Renal pelvis (tissue), 4 donors: ENCODE data around the gene KCTD16. TPM values are rescaled to one million over a fixed set of nuclear protein-coding genes. Genes with fewer than 3 reads are reported as not detected.

Experiments
- DNase-seq: peaks from one replicate; pipeline ENCODE4 v3.0.0-alpha.2; 2013
- polyA plus RNA-seq, 3 donors: library from polyadenylated mRNA; unstranded; fragments of 120-200 nt; gene quantifications; one replicate each; pipeline ENCODE4 v1.2.1, GENCODE V29; 2013; ENCODE audit not compliant: insufficient read length in 3 of 3

Gene KCTD16
- polyA plus RNA-seq, 3 donors = 2.3 to 2.8 (median 2.7) TPM

DNA sequence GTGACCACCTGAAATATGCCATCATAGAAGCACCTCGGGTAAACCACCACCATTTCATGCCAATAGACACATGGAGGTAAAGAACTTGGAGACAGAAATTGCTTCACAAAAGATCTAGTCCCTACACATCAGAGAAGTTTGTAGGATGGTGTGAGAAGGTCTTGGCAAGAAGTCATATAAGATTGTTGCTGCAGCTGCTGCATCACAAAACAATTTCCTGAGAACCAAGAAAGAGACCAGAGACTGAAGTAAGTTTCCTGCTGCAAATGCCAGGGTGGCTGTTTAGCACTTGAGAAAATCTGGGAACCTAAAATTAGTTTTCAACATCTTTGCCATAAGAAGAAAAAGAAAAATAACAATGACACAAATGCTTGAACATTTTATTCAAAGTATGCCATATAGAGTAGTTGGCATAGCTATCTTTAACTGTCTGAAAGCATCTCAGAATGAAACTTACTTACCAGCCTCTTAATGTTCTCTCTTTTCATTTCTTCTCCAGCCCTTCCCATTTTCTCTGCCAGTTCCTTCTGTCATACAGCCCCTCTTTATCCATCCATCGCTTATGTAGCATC is 114.3 kb downstream of the KCTD16 start:
- no peak for DNase-seq

DNA sequence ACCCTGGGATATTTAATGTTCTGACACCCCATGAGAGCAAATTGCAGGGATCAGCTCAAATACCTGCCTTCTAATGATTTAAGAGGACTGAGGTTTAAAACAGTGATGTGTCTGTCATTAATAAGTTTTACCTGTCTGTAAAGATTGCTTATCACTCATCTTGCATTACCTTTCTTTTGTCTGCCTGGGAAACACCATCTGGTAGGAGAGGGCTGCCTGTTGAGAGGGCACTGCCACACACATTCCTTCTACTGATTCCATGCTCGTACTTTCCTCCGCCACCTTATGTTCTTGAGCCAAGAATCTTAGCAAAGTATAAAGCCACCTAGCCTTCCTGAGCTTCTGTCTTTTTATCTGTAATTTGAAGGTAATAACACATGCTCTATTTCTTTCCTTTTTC is 118.6 kb downstream of the KCTD16 start:
- DNase-seq = no peak

DNA sequence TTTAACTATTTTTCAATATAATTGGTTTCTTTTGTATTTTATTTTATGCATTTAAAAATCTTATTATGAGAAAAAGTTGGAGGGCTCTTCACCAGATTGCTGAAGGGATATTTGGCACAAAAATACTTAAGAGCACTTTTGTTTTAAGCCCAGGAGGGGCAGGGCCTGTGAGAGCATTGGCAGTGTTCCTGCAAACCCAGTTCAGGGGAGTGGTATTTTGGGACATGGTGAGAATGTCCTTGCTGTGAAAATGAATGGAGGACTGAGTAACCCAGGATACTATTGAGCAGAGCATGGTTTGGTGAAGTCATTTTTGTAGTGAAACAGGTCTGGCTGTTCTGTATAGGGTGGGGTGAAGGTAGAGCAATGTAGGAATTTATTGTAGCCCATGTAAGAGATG is 121.4 kb downstream of the KCTD16 start:
- DNase-seq = no peak

DNA sequence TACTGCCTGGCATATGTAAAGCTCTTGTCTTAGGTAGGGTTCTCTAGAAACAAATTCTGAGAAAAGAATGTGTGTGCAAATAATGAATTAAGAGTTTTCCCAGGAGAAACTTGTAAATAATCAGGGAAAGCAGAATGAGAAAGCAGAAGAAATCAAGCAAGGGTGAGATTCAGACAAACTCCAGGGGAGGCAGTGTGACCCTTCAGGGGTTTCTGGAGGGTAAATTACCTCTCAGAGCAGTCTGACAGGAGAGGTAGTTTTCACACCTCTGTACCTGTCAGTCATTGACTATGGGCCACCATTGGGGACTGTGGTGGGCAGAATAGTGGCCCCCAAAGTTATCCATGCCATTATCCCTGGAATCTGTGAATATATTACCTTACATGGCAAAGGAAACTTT is 124.6 kb downstream of the KCTD16 start:
- no peak for DNase-seq

DNA sequence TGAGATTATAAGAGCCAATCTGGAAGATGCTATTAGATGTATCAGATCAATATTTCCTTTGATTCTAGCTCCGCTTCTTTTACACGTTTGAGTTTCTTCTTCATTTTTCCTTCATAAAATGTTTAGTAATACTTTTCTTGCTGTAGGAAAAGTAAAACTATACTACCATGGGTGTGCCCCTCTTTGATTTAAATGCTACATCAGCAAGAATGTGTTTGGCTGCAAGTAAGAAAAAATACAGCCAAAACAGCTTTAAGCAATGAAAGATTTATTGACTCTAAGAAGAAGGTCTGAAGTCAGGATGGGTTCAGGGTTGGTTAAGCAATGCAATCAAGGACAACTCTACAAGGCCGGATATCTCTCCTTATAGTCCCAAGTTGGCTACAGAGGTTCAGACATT is 126.4 kb downstream of the KCTD16 start:
- no peak for DNase-seq

DNA sequence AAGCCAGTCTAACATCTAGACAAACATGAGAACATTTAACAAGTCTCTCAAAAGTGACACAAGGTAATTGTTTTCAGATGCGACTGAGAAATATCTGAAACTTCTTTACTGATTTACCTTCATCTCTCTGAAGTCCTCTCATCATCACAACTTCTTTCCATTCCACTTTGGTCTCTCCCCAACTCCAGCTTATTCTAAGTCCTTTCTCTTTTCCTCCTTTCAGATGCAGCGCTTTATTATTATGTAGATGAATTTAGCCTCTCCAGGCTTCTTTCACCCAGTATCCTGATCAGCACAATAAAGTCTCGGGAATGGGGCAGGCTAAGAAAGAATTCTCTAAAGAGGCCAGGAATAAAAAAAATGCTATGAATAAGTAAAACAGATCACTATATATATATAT is 128.0 kb downstream of the KCTD16 start:
- DNase-seq = no peak

DNA sequence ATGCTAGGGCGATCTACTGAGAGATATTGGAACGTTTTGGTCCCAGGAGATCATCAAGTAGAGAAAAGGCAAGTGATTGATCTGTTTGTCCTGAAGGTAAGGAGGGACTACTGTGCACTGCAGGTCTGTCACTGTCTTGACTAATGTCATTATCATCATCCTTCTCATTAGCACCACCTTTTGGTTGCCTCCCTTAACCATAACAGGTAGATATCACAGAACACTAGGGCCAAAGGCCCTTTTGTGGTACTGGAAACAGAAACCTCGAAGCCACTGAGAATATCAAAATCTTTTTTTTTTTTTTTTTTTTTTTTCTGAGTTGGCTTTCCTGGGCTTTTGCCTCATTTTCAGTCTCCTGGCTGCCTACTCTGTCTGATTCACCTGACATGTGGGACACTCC is 134.0 kb downstream of the KCTD16 start:
- no peak for DNase-seq

DNA sequence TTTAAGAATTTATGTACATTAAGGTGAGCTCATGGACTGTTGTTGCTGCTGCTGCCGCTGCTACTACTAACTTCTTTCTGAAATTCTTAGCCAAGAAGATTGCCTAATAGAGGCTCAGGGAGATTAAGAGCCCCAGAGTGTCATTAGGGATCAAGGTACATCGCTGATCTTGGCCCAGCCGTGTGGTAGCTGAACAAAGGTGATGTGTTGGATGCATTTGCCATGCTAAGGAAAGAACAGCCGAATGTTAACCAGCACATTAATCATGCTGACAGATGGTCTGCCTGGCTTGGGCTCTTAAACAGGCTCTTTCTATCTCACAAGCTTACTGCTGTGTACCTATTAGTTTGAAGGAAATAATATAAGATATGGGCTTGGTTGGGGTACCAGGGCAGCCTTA is 137.1 kb downstream of the KCTD16 start:
- no peak for DNase-seq

DNA sequence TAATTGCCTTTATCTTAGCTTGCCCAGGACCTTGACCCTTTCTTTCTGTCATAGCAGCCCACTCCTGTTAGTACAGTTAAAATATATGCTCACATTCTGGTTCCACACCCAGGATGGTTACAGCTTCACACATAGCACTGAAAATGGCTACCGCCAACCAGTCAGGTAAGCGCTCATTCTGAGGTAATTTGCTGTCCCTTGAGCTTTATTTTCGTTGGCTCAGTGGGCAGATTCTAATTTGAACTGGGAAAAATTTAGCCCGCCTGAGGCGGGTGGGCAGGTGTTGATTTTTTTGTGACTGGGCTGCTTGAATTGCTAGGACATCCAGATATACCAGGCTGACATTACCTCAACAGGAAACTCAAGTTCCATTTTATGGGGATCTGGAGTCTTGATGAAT is 137.5 kb downstream of the KCTD16 start:
- DNase-seq = no peak

DNA sequence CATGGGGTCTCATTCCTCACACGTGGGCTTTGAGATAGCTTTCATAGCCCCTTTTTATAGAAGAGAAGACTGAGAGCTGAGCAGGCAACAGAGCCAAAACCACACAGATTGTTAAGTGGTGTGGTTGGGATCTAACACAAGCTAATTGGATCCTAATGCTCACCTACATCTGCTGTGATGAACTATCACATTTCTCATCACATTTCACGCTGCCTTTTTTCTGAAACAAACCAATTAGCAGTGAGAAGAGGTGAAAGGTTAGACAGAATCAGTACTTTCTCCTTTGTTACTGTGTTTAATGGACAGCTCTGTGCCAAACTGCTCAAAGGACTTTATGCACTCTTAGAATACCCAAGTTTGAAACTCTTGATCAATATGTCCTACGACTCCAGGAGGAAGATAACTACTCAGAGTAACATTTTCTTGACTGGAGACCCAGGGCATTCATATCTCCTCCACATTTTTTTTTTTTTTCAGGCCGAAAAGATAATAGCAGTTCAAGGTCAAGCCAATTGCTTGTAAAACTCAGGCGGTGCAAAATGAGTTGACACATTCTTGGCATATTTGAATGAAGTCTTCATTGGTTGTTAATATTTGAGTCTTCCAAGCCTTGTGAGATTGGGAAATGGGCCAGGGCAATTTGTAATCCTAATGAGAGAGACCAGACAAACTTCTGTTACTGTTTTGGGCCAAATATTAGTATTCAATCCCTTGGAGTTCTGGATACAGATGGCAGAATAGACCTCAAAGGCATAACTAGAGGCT is 138.4 kb downstream of the KCTD16 start:
- peak; percentile 33 for DNase-seq

DNA sequence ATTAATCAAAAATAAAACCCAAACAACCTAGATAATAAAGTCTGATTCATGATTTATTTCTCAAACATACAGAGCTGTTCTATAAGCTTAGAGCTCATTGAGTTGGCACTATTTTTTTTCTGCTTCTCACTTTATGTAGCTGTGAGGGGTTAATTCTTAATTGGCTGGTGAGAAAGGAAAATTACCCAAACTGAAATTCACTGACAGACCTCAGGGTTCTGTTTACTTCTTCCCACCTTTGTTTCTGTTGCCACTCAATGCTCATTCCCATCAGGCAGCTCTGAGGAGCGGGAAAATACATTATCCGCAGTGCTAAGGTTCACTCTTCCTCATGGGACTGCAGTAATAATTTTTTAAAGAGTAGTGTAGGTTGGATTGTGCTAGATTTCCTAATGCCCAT is 139.9 kb downstream of the KCTD16 start:
- no peak for DNase-seq

DNA sequence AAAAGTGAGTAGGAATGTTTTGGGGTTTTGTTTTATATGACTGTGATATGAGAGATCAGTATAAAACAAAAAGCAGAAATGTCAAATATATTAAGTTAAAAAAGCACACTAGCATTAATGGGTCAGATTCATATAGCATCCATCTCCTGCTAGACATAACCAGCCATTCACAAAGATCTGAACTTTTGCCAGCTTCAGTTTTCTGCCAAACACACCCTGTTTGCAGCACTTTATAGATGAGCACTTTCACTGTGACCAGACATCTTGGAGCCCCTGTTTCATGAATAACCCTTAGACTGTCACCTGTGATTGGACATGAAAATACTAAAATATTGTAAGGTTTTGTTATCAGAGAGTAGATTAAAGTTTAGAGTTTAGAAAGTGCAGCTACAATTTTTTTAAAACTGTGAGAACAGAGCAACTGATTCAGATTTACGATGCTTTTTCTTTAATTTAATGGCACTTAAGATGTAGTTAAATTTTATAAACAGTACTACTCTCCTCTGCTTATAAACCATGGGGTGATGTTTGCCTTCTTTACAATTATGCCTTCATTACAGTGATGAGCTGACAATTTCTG is 142.6 kb downstream of the KCTD16 start:
- DNase-seq = no peak

DNA sequence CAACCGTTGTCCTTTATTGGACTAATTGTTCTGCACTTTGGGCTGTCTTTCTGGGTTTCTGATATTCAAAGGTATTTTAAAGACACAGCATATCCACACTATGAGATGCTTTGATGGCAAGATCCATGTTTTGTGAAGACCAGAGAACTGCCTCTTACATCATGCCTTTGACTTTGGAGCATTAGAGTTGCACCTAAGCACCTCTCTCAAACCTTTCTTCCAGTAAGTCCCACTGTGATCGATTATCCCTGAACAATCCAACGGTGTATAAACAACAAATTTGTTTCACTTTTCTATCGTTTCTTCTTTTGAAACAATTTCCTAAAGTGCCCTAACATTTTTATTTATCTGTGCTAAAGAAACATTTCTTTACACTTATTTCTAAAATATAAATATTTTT is 144.4 kb downstream of the KCTD16 start:
- no peak for DNase-seq

DNA sequence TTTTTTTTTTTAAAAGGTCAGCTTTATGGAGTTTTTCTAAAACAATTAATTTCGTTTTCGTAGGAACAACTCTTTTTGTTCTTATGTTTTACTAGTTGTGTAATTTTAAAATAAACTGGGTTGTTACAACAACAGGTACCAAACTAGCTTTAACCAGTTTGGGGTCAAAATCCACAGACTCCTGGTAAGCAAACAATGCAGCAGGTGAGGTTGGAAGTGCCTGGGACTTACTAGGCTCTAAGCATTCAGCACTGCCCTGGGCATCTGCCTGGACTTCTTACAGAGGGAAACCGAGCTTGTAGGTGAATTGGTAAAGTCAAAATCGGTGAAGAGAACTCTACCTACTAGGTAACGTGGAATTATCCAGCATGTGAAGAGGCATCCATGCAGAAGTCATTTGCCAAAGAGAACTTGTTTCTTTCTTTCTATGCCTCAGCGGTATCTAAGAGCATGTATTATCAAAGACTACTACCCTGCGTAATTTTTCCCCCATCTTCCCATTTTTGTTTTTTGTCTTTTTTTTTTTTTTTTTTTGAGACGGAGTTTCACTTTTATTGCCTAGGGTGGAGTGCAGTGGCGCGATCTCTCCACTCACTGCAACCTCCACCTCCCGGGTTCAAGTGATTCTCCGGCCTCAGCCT is 145.4 kb downstream of the KCTD16 start:
- DNase-seq = no peak

DNA sequence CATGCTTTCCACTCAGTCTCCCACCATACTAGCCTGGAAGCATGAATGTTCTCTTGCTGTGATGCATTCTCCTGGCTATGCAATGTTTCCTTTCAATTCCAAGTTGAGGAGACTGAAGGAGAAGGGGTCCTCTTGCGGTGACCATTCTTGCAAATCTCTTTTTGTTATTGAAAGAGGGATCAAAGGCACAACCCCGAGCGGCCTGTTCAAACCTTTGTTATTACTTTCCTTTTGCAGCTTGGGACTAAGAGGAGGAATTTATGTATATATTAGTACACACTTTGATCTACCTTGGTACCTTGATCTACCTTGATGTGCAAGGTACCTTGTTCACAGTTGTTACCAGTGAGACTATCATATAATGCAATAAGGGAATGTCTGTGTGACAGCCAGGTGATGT is 147.3 kb downstream of the KCTD16 start:
- no peak for DNase-seq

DNA sequence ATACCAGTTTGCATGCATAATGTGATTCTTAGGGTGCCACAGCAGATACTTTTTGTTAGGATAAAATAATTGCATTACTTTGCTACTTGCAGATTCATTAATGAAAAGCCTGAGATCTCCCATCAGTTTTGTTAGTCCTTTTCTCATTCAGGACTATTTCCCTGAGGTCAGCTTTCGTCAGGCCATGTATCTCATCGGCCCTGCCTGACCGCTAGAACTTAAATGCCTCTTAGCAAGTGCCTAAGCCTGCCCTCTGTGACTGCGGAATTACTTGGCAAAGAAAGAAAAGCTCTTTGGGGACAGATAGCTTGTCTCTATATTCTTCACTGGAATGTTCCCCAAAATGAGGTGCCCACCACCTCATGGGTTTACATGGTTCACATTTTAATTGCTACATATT is 147.8 kb downstream of the KCTD16 start:
- no peak for DNase-seq

DNA sequence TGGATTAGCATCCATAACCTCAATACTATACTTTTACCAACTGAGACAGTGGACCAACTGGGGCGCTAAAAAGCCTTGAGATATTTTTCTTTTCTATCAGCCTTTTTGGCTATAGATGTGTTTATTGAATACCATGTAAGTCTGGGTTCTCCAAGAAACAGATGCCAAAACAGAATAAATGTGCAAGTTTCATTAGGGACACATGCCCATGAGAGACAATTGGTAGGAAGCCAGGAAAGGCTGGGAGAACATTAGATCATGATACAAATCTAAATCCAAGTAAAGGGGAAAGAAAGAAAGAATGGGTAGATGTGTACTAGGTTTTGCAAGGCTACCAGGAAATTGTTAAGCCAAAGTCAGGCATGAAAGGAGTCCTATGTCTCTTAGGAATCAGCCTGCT is 152.5 kb downstream of the KCTD16 start:
- no peak for DNase-seq

DNA sequence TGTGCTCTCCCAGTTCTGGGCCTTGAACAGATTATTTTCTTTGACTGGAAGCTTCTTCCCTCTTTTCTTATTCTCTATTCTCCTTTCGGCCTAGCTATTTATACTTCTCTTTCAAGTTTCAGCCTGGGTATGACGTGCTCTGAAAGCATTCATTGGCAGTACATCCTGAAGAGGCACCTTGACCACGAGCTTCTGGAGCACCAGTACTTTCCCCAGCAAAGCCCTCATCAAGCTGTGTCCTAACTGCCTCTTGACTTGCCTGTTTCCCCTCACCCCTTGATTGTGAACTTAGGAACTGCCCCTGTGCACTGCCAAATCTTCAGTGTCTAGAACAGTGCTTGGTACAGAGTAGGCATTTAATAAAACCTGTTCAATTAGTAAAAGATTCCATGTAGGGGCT is 154.9 kb downstream of the KCTD16 start:
- DNase-seq = no peak

DNA sequence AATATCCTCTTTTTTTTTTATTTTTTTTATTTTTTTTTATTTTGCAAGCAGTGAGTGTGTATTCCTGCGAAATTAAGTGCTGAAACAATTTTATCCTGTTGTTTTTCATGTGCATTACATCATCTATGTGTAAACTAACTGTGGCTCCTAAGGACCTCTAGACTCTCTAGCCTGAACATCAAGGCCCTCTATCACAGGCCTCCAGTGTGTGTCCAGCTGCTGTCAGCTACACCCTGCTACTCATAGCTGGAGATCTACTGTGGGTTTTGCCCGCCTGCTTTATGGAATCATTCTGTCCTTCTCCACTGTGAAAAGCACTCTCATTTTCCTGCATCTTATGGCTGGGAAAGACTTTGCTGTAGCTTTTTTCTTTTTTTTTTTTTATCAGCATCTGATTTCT is 157.8 kb downstream of the KCTD16 start:
- DNase-seq = no peak

DNA sequence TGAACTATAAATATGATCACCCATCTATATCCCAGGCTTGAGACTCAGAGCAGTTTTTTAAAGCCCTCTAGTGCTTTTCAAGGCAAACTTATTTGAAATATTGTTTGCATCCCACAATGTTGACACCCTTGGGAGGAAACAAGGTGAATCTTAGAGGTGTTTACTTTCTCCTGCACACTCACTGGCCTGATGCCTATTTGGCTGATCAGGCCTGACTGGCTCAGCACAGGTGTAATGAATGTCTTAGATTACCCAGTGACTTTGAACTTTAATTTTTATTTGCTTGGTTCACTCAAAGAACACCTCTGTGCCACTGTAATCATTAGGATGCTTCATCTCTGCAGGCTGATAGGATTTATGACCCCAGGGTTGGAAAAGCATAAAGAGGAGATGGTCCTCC is 158.3 kb downstream of the KCTD16 start:
- DNase-seq = no peak

DNA sequence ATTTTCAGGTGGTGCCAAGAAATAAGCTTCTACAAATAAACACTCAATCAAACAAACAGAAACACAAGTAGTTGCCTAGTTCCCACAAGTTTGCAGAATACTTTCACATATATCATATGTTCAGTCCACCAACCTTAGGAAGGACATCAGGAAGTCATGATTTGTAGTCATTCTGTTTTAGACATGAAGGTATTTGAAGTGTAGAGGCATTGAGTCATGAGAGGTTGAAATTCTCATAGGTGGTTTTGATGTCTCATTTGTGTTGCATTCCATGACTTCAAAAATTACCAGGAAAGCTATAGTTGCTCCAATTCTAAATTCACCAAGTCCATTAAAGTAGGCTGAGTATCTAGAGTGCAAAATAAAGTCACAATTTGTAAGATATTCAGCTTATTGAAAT is 159.0 kb downstream of the KCTD16 start:
- no peak for DNase-seq

DNA sequence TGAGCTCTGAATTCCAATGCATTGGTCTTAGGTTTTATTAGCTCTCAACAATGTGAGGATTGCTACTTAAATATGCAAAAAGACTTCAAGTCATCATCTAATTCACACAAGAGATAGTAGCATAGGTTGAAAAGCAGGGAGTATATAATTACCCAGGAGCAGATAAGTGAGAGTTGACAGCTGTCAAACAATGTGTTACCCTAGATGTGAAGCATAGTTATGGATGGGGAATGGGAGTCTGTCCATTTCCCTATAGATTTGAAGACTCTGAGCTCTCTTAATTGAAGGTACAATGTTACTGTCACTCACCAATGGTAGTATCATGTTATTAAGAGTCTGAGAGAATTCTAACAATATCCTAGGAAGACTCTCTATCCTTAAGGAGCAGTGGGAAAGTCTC is 160.7 kb downstream of the KCTD16 start:
- DNase-seq = no peak

DNA sequence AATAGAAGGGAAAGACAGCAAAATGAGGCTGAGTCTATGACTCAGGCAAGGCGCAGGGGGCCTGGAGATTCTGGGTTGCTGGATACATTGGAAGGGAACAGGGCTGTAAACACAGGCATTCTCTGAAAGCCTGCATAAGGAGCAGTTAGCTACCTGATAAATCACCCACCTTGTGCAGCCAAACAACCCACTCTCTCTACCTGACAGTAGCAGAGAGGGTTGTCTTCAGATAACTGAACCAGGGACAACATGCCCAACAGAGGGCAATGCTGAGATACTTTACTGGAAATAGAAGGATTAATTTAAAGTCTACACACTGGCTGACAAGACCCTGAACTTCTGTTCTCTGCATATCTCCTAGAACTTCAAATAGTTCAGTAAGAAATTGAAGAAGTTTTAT is 161.6 kb downstream of the KCTD16 start:
- DNase-seq = no peak
